Calu3 (cell line): ENCODE data around the gene EIF2AK2. TPM values are rescaled to one million over a fixed set of nuclear protein-coding genes. Genes with fewer than 3 reads are reported as not detected.
A peak's percentile ranks its signal among the peaks of the same experiment; 100 is the strongest.

ENCODE experiments used
- BruUV-seq: library from RNA; stranded (reverse); fragments of 400-500 nt; replicated peaks from 2 replicates; lab custom pipeline; 2021; lab: Mats Ljungman, UMichigan
- CTCF ChIA-PET: fragments of 300-600 bp; sonication (Branson Sonifier 250); formaldehyde crosslinking; loops from one replicate; lab custom pipeline; 2022; ENCODE audit warnings: antibody characterized with exemption; lab: Charles Lee
- DNase-seq: peaks from one replicate; pipeline ENCODE4 v3.0.0; 2022
- H3K27ac Mint-ChIP-seq: one replicate; pipeline ENCODE4 v1.8.0; 2022; ENCODE audit warnings: mixed read lengths; ENCODE audit not compliant: unreplicated experiment
- H3K27me3 Mint-ChIP-seq: one replicate; pipeline ENCODE4 v1.8.0; 2022; ENCODE audit warnings: mixed read lengths; ENCODE audit not compliant: unreplicated experiment
- H3K36me3 Mint-ChIP-seq: one replicate; pipeline ENCODE4 v1.8.0; 2022; ENCODE audit warnings: mild to moderate bottlenecking, moderate library complexity, mixed read lengths; ENCODE audit not compliant: insufficient read depth, unreplicated experiment
- H3K4me1 Mint-ChIP-seq: one replicate; pipeline ENCODE4 v1.8.0; 2022; ENCODE audit warnings: mild to moderate bottlenecking, low read depth, mixed read lengths; ENCODE audit not compliant: unreplicated experiment
- H3K4me3 Mint-ChIP-seq: one replicate; pipeline ENCODE4 v1.8.0; 2022; ENCODE audit warnings: mild to moderate bottlenecking, low read depth, moderate library complexity, mixed read lengths; ENCODE audit not compliant: unreplicated experiment
- H3K9me3 Mint-ChIP-seq: one replicate; pipeline ENCODE4 v1.8.0; 2022; ENCODE audit warnings: low read depth, mixed read lengths; ENCODE audit not compliant: unreplicated experiment
- CTCF ChIP-seq: fragments of 200-600 bp; IDR thresholded peaks from one replicate; pipeline ENCODE4 v1.8.0; 2022; ENCODE audit warnings: antibody characterized with exemption; ENCODE audit not compliant: unreplicated experiment
- intact Hi-C: fragments of 100-400 bp; cut with micrococcal nuclease; formaldehyde crosslinking; loops from one replicate; pipeline ENCODE4 v1.10.0; 2022; ENCODE audit not compliant: unreplicated experiment
- total RNA-seq: library from RNA; stranded (reverse); gene quantifications from 2 replicates; pipeline ENCODE4 v1.2.3, GENCODE V29; 2022

Gene EIF2AK2
- total RNA-seq, 1 experiment from 2014 or later: 91.2 TPM

- no TSS peak for BruUV-seq
- Mint-ChIP-seq H3K27me3 (no peaks in the 10 kb centered on the region), H3K27ac (peak overlapping the region; percentile 94), H3K4me3 (no peak overlapping the region), H3K4me1 (peaks cover 19% of the 10 kb centered on the region), H3K9me3 (no peaks in the 10 kb centered on the region), H3K36me3 (peaks cover 6% of the 10 kb centered on the region)
- no peak for TF ChIP-seq CTCF
- CTCF ChIA-PET: interaction anchor here (0.9 kb wide), 1 partner anchor 11 kb away, joined by 3 read pairs; no protein-coding TSS in a partner anchor
- DNase-seq: peak; percentile 70
- intact Hi-C loops: no loop called here
These were observed 32.8 kb upstream of the EIF2AK2 start for GRCh38 chr2:37189452-37190153.

GRCh38 chr2:37188570-37188969, 31.8 kb upstream of the EIF2AK2 start, which contains the start of gene SULT6B1:
TSS of gene SULT6B1 (minus strand) at chr2:37188670. CDS start at chr2:37188640, 30 bp downstream.
- no peak for TF ChIP-seq CTCF
- intact Hi-C loops: no loop called here
- no TSS peak for BruUV-seq
- Mint-ChIP-seq H3K27me3 (no peaks in the 10 kb centered on the region), H3K4me3 (no peak within 1 kb of the TSS), H3K36me3 (peaks cover 6% of the 10 kb centered on the region), H3K4me1 (peaks cover 19% of the 10 kb centered on the region), H3K27ac (peak within 1 kb of the TSS; percentile 94), H3K9me3 (no peaks in the 10 kb centered on the region)
- CTCF ChIA-PET: no interaction called here
- no peak for DNase-seq

GRCh38 chr2:37181726-37182684, 25.2 kb upstream of the EIF2AK2 start:
- BruUV-seq: no TSS peak
- TF ChIP-seq CTCF: no peak
- Mint-ChIP-seq H3K4me3 (no peak overlapping the region), H3K4me1 (no peaks in the 10 kb centered on the region), H3K27me3 (peaks cover 14% of the 10 kb centered on the region), H3K9me3 (no peaks in the 10 kb centered on the region), H3K36me3 (no peaks in the 10 kb centered on the region), H3K27ac (no peak overlapping the region)
- CTCF ChIA-PET: interaction anchor here (0.7 kb wide), 1 partner anchor 695 kb away, joined by 3 read pairs; no protein-coding TSS in a partner anchor
- DNase-seq: no peak
- intact Hi-C loops: no loop called here

GRCh38 chr2:37180640-37181039, 23.9 kb upstream of the EIF2AK2 start:
- no peak overlapping the region for H3K27ac Mint-ChIP-seq
- BruUV-seq: no TSS peak
- intact Hi-C loops: no loop called here
- no peaks in the 10 kb centered on the region for H3K36me3 Mint-ChIP-seq
- no peak overlapping the region for H3K4me3 Mint-ChIP-seq
- no peak for DNase-seq
- no peaks in the 10 kb centered on the region for H3K4me1 Mint-ChIP-seq
- no peak for TF ChIP-seq CTCF
- H3K9me3 Mint-ChIP-seq: no peaks in the 10 kb centered on the region
- CTCF ChIA-PET: interaction anchor here (0.6 kb wide), 1 partner anchor 55 kb away, joined by 4 read pairs; no protein-coding TSS in a partner anchor
- H3K27me3 Mint-ChIP-seq: peaks cover 14% of the 10 kb centered on the region
